Sigmoid colon (tissue), 4 donors: Measurements from ENCODE around the gene ETV3.

Experiments used
- EP300 ChIP-seq, 4 donors: sonication (generic); formaldehyde crosslinking; IDR thresholded peaks; one replicate each; pipeline ENCODE4 v1.6.1; 2017; ENCODE audit warnings: antibody characterized with exemption in 4 of 4
- POLR2A ChIP-seq, 2 donors: fragments of 450-650 bp; IDR thresholded peaks; one replicate each; pipeline ENCODE4 v1.6.1; 2016; ENCODE audit warnings: antibody characterized with exemption in 2 of 2, mild to moderate bottlenecking in 2 of 2, moderate library complexity in 2 of 2
- TF ChIP-seq, protein P1 (sequence below), 4 experiments: fragments of 450-650 bp in 3 of 4; fragments of 200-600 bp in 1 of 4; IDR thresholded peaks; one replicate each; pipeline ENCODE4 v1.5.1; 2016 to 2019; ENCODE audit warnings: antibody characterized with exemption in 4 of 4, mild to moderate bottlenecking in 3 of 4, moderate library complexity in 2 of 4

DNA sequence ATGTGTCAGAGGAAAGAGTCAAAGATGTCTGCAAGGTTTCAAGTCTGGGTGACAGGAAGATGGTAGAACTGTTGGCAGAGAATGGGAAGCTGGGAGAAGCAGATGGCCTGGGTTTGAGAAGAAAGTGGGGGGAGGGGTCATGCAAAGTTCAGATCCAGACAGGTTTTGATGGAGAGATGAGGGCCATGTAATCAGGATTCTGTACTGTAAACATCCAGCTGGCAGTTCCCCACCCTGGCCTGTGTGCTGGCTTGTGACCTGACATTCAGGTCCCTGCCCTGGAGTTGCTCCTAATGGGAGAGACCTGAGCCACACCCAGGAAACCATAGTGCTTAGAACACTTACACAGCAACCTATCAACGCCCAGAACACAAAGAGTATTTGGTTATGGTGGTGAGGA, 15.6 kb upstream of the ETV3 start:
- TF ChIP-seq EP300 (IDR thresholded peaks at IDR 0.05), result no peak
- TF ChIP-seq, protein P1, sequence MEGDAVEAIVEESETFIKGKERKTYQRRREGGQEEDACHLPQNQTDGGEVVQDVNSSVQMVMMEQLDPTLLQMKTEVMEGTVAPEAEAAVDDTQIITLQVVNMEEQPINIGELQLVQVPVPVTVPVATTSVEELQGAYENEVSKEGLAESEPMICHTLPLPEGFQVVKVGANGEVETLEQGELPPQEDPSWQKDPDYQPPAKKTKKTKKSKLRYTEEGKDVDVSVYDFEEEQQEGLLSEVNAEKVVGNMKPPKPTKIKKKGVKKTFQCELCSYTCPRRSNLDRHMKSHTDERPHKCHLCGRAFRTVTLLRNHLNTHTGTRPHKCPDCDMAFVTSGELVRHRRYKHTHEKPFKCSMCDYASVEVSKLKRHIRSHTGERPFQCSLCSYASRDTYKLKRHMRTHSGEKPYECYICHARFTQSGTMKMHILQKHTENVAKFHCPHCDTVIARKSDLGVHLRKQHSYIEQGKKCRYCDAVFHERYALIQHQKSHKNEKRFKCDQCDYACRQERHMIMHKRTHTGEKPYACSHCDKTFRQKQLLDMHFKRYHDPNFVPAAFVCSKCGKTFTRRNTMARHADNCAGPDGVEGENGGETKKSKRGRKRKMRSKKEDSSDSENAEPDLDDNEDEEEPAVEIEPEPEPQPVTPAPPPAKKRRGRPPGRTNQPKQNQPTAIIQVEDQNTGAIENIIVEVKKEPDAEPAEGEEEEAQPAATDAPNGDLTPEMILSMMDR (IDR thresholded peaks at IDR 0.05), result no peak
- TF ChIP-seq POLR2A (IDR thresholded peaks at IDR 0.05), result no peak
